HG02884 (cell line): ENCODE measurements around the gene NFS1.

ENCODE experiments used
- ATAC-seq: cut with Tn5 transposase; IDR thresholded peaks from one replicate; pipeline ENCODE4 v1.9.1; 2021; ENCODE audit warnings: mild to moderate bottlenecking, moderate library complexity; ENCODE audit not compliant: unreplicated experiment

The NFS1 gene

GRCh38 chr20:35680452-35681183 is 18.5 kb downstream of the NFS1 start:
- no peak for ATAC-seq

GRCh38 chr20:35674921-35675320 is 24.2 kb downstream of the NFS1 start:
- ATAC-seq: no peak

- ATAC-seq: no peak
Observed at GRCh38 chr20:35673884-35674283, 25.3 kb downstream of the NFS1 start.

DNA sequence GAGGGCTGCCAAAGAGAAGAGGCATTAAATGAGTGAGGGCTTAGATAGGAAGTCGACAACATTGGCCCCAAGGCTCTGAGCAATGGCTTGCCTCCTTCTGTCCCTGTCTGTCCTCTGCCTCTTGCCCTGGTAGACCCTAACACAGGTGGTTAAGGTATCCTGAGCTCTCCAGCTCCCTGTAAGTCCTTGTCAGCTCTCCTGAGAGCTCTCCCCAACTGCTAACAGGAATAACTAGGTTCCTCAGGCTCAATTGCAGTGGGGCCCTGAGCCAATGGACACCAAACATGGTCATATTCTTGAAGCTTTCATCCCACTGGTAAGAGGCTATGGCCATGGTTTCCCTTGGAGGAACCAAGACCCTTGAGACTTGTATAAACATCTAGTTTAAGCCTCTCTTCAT is 29.5 kb downstream of the NFS1 start:
- no peak for ATAC-seq

DNA sequence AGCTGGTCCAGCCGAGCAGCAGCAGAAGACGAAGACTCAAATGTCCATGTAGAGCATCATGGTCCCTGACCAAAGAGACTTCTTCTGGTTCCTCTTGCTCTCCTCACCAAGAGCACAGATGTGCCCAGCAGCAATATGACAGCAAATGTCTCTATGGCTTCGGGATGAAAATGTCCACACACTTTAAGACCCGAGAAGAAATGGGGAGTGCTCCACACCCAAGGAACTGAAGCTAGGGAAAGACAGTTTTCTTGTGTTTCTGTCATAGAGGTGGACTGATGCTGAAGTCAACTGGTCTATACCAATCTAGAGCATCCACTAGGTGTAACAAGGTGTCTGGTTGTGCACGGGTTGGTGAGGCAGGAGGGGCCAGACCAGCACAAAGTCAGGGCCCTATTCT is 29.9 kb downstream of the NFS1 start:
- no peak for ATAC-seq

- no peak for ATAC-seq
Observed at GRCh38 chr20:35665949-35666288, 33.2 kb downstream of the NFS1 start.

DNA sequence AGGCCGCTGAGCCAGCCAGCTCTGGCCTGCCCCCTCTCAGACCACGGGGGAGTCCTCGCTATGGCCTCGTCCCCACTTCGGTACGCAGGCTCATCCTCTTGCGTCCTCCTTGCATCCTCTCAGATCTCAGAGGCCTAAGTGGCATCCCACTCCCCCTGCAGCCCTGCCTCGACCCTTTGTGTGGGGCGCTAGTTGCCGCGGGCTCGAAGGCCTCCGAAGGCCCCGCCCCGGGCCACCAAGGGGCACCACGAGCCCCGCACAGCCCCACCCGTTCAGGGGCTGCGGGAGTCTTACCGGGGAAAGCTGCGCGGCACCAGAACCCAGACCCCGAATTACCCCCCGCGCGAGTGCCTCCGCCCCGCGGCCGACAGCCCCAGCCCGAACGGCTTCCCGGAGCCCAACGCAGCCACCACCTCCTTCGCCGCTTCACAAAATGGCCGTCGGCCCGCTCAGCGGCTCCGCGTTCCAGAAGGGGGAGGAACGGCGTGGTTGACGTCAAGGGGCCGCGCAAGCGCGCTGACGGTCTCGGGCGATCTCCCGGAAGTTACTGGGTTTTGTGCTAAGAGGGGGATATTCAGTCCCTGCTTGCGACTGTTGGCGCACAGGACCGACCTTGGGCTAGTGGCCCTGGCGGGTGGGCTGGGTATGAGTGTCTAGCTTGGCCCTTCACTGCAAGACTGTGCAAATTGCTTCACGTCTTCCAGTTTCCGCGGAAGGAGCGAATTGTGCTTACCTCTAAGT is 34.5 kb downstream of the NFS1 start, which contains the start of the genes CPNE1 and RBM12:
Gene CPNE1, minus strand, starts transcription at position 435 of the 741 bp plus-strand sequence. CDS start 31,977 bp downstream, outside the sequence.
Gene RBM12, minus strand, starts transcription at position 435 of the 741 bp plus-strand sequence. CDS start 9,578 bp downstream, outside the sequence.
- peak; percentile 65 for ATAC-seq

DNA sequence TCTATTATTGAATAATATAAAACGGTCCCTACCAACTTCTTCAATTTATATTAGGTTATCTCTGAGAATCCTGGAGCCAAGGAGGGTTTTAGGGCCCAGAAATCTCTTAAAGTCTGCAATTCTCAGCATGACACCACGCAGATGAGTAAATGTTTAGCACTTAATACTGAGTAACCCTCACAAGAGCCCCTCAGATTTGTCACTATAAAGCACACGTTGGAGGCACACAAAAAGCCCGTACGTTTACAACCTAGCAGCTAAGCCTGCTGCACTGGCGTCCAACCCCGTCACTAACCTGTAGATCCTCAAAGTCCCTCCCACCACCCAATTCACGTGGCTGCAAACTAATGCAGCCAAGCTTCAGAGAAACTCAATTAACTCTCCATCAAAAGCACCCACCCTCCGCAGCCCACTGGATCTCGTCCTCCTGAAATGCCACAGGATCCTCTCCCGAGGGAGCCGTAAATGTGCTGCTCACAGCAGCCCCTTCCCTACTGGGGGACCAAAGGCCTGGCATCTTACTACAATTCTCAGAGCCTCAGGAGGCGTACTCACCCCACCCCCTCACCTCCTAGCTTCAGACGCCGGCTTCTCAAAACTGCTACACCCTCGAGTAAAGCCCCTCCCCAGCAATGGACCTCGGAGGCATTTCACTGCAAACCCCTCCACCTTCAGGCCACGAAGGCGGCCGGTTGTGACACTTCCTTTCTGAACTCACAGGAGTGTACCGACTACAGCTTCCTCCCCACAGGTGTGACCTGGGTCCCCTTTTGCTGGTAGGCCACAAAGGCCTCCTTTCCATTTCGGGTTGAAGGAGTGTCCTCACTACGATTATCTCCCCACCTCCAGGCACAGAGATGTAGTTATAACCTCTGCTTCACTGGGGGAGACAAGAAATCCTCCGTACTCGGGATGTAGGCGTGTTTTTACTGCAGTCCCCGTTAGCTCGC is 35.4 kb downstream of the NFS1 start:
- peak; percentile 26 for ATAC-seq

GRCh38 chr20:35662551-35662950 is 36.6 kb downstream of the NFS1 start:
- ATAC-seq: no peak

DNA sequence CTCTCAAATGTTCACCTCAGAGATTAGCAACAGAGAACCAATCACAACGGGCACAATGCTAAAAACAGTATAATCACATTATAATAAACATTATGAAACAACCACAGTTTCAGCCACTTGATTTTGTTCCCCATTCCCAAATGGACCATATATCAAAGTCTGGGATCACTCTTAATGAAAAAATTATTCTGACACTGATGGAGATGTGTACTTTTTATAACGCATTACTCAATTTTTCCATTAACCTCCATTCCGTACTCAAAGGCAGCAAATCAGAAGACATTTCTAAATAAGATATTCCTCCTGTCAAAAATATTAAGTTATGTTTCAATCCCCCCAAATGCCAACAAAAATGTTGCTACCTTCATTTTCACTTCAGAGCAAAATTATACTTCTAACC is 37.2 kb downstream of the NFS1 start:
- no peak for ATAC-seq

DNA sequence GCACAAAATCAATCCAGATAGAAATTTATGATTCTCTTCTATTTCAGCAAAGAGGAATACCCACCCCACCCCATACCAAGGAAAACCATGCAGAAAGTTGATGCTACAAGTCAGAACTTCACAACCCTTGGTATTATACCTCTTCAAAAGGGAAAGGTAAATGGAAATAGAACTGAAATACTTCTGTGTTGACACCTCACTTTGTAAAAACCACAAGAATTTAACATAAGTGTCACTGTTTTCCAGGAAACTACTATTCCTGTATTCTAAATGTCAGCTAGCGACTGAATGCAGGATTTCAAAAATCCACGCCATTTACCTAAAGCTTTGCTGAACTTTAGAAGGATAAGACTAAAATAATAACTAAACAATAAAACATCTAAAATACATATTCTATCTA is 38.1 kb downstream of the NFS1 start:
- ATAC-seq: no peak

GRCh38 chr20:35660122-35660937 is 38.8 kb downstream of the NFS1 start:
- ATAC-seq: no peak

DNA sequence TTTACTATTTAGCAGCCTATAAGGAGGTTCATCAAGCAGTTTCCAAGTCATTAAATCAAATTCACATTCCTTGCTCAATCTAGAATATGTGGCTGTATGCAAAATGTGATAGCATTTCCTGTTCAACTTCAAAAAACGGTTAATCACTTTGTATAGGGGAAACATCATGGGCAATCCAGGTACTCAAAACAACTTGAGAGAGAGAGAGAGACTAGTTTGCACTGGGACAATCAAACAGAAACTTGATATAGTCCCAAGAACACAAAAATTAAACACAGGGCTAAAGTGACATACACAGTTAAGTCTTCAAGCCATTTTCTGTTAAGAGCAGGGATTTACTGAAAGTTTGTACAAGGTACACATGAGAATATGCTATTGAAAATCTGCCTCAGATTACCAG is 41.9 kb downstream of the NFS1 start:
- ATAC-seq: no peak

GRCh38 chr20:35654415-35654814 is 44.7 kb downstream of the NFS1 start:
- ATAC-seq: no peak

DNA sequence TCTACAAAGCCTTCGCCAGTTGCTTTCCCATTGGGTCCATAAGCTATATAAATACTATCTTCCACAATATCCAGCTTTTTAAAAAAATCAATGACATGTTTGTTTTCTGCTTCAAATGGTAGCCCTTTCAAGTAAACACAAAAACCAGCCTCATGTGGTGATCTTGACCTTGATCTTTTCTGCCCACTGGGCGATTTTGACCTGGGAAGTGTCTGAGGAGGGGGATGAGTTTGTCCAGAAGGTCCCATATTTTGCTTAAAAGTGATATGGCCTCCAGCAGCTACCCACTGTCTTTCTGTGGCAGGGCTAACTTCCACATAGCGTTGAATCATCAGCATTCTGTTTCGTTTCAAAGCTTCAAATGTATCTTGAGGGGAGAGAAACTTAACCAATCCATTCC is 45.3 kb downstream of the NFS1 start:
- ATAC-seq: no peak

DNA sequence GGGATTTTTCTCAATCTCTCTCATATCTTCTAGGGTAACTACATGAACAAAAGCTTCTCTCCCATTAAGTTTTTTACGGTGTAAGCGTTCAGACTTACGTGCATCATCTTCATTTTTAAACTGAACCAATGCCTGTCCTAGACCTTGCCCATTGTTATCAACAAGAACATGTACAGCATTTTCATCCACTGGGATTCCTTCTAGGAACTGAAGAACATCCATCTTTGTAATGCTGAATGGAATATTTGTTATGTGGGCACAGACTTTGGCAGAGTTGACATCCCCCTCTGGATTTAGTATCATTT is 45.8 kb downstream of the NFS1 start:
- no peak for ATAC-seq

DNA sequence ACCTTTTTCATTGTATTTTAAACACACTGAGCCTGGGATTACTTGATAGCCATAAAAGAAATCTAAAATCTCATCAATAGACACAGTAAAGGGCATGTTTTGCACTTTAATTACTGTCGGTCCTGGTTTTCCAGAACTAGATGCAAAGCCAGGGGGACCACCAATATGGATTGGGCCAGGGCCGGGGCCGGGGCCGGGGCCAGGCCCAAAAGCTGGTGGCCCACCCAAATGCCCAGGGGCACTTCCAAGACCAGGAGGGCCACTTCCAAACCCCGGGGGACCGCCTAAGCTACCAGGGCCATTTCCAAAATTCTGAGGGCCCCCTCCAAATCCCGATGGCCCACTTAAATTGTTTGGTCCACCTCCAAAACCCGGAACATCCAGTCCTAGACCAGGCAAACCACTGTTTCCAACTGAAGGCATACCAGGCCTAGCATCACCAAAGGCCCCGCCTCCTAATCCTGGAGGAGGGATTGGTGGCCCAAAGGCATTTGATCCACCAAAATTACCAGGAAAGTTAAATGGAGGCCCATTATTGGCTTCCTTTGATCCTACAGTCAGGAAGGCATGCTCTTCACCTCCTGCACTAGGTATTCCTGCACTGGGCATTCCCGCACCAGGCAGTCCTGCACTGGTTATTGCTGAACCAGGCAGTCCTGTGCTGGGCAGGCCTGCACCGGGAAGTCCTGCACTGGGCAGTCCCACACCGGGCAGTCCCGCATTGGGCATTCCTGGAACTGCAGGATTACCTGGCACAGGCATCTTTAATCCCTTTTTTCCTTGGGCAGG is 46.3 kb downstream of the NFS1 start:
- no peak for ATAC-seq

- ATAC-seq: no peak
Observed at GRCh38 chr20:35651958-35652357, 47.2 kb downstream of the NFS1 start.

DNA sequence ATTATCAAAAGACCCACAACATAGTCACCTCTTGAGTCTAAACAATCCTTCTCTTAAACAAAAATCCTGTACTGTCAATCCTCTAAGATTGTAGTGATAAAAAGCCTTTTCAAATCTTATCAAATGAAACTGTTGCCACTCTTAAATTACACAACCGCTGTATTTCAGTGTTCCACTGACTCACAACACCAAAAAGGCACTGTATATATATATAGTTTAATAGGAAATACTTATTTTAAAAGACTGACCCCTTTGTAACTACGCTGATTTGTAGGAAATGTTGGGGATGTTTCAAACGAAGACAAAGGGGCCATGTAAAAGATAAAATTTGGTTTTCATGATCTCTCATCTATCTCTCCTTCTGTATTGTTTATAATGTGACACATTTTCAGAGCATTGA is 48.5 kb downstream of the NFS1 start:
- no peak for ATAC-seq

- no peak for ATAC-seq
Observed at GRCh38 chr20:35648836-35649235, 50.3 kb downstream of the NFS1 start.
